Calu3 (cell line): Measurements from ENCODE around the gene CCDC90B. TPM values are rescaled to one million over a fixed set of nuclear protein-coding genes. Genes with fewer than 3 reads are reported as not detected.
A peak's percentile ranks its signal among the peaks of the same experiment; 100 is the strongest.

Experiments
- BruUV-seq: library from RNA; stranded (reverse); fragments of 400-500 nt; replicated peaks from 2 replicates; lab custom pipeline; 2021; lab: Mats Ljungman, UMichigan
- CTCF ChIA-PET: fragments of 300-600 bp; sonication (Branson Sonifier 250); formaldehyde crosslinking; loops from one replicate; lab custom pipeline; 2022; ENCODE audit warnings: antibody characterized with exemption; lab: Charles Lee
- DNase-seq: peaks from one replicate; pipeline ENCODE4 v3.0.0; 2022
- H3K27ac Mint-ChIP-seq: one replicate; pipeline ENCODE4 v1.8.0; 2022; ENCODE audit warnings: mixed read lengths; ENCODE audit not compliant: unreplicated experiment
- H3K27me3 Mint-ChIP-seq: one replicate; pipeline ENCODE4 v1.8.0; 2022; ENCODE audit warnings: mixed read lengths; ENCODE audit not compliant: unreplicated experiment
- H3K36me3 Mint-ChIP-seq: one replicate; pipeline ENCODE4 v1.8.0; 2022; ENCODE audit warnings: mild to moderate bottlenecking, moderate library complexity, mixed read lengths; ENCODE audit not compliant: insufficient read depth, unreplicated experiment
- H3K4me1 Mint-ChIP-seq: one replicate; pipeline ENCODE4 v1.8.0; 2022; ENCODE audit warnings: mild to moderate bottlenecking, low read depth, mixed read lengths; ENCODE audit not compliant: unreplicated experiment
- H3K4me3 Mint-ChIP-seq: one replicate; pipeline ENCODE4 v1.8.0; 2022; ENCODE audit warnings: mild to moderate bottlenecking, low read depth, moderate library complexity, mixed read lengths; ENCODE audit not compliant: unreplicated experiment
- H3K9me3 Mint-ChIP-seq: one replicate; pipeline ENCODE4 v1.8.0; 2022; ENCODE audit warnings: low read depth, mixed read lengths; ENCODE audit not compliant: unreplicated experiment
- CTCF ChIP-seq: fragments of 200-600 bp; IDR thresholded peaks from one replicate; pipeline ENCODE4 v1.8.0; 2022; ENCODE audit warnings: antibody characterized with exemption; ENCODE audit not compliant: unreplicated experiment
- intact Hi-C: fragments of 100-400 bp; cut with micrococcal nuclease; formaldehyde crosslinking; loops from one replicate; pipeline ENCODE4 v1.10.0; 2022; ENCODE audit not compliant: unreplicated experiment
- total RNA-seq: library from RNA; stranded (reverse); gene quantifications from 2 replicates; pipeline ENCODE4 v1.2.3, GENCODE V29; 2022

CCDC90B gene
- total RNA-seq, 1 experiment from 2014 or later, result 21.8 TPM

- no peak overlapping the region for H3K4me3 Mint-ChIP-seq
- intact Hi-C loops, result no loop called here
- no peaks in the 10 kb centered on the region for H3K4me1 Mint-ChIP-seq
- no peaks in the 10 kb centered on the region for H3K27me3 Mint-ChIP-seq
- H3K27ac Mint-ChIP-seq, result no peak overlapping the region
- no peak for TF ChIP-seq CTCF
- peaks cover under 1% of the 10 kb centered on the region for H3K9me3 Mint-ChIP-seq
- no TSS peak for BruUV-seq
- CTCF ChIA-PET, result no interaction called here
- H3K36me3 Mint-ChIP-seq, result peaks cover 6% of the 10 kb centered on the region
- DNase-seq, result no peak
Observed at GRCh38 chr11:83265331-83265730, 20.8 kb downstream of the CCDC90B start.

GRCh38 chr11:83259559-83259958 lies 26.6 kb downstream of the CCDC90B start:
- no peak overlapping the region for H3K4me3 Mint-ChIP-seq
- DNase-seq, result no peak
- peaks cover 4% of the 10 kb centered on the region for H3K36me3 Mint-ChIP-seq
- intact Hi-C loops, result loop anchor here (10.0 kb wide), 1 partner anchor 535 kb away; no protein-coding TSS in a partner anchor
- no TSS peak for BruUV-seq
- no peak overlapping the region for H3K27ac Mint-ChIP-seq
- H3K4me1 Mint-ChIP-seq, result peaks cover 32% of the 10 kb centered on the region
- CTCF ChIA-PET, result no interaction called here
- H3K27me3 Mint-ChIP-seq, result no peaks in the 10 kb centered on the region
- H3K9me3 Mint-ChIP-seq, result no peaks in the 10 kb centered on the region
- no peak for TF ChIP-seq CTCF

GRCh38 chr11:83257761-83258168 lies 28.4 kb downstream of the CCDC90B start:
- CTCF ChIA-PET, result no interaction called here
- intact Hi-C loops, result loop anchor here (10.0 kb wide), 1 partner anchor 533 kb away; no protein-coding TSS in a partner anchor
- peaks cover 32% of the 10 kb centered on the region for H3K4me1 Mint-ChIP-seq
- H3K36me3 Mint-ChIP-seq, result no peaks in the 10 kb centered on the region
- no peak overlapping the region for H3K4me3 Mint-ChIP-seq
- H3K27me3 Mint-ChIP-seq, result no peaks in the 10 kb centered on the region
- H3K27ac Mint-ChIP-seq, result no peak overlapping the region
- H3K9me3 Mint-ChIP-seq, result no peaks in the 10 kb centered on the region
- peak; percentile 14 for DNase-seq
- TF ChIP-seq CTCF, result no peak
- no TSS peak for BruUV-seq

- CTCF ChIA-PET, result no interaction called here
- Mint-ChIP-seq H3K27me3 (no peaks in the 10 kb centered on the region), H3K36me3 (no peaks in the 10 kb centered on the region), H3K4me3 (no peak overlapping the region), H3K4me1 (peaks cover 32% of the 10 kb centered on the region), H3K27ac (no peak overlapping the region), H3K9me3 (no peaks in the 10 kb centered on the region)
- no TSS peak for BruUV-seq
- intact Hi-C loops, result loop anchor here (10.0 kb wide), 1 partner anchor 532 kb away; no protein-coding TSS in a partner anchor
- no peak for TF ChIP-seq CTCF
- no peak for DNase-seq
Observed at GRCh38 chr11:83256602-83257340, 29.4 kb downstream of the CCDC90B start.
